Astrocyte of the cerebellum (primary cell): ENCODE data around the gene SELENBP1.

Experiments used
- DNase-seq: peaks from one replicate; pipeline ENCODE4 v3.0.0-alpha.2; 2011; ENCODE audit warnings: low read depth
- H3K4me3 ChIP-seq: 2 replicates; pipeline ENCODE4 v1.5.1; 2011; ENCODE audit warnings: mild to moderate bottlenecking, low read depth, low read length, moderate library complexity
- CTCF ChIP-seq: IDR thresholded peaks from 2 replicates; pipeline ENCODE4 v1.5.1; 2012; ENCODE audit warnings: low read length, low read depth, moderate library complexity, mild to moderate bottlenecking; ENCODE audit errors: missing control alignments
- in situ Hi-C: cut with HindIII; loops from 2 replicates; pipeline ENCODE4 v1.10.0; 2017; ENCODE audit warnings: low sequenced_read_pairs

SELENBP1 gene

GRCh38 chr1:151324390-151324930 lies 48.0 kb downstream of the SELENBP1 start:
- no peak overlapping the region for H3K4me3 ChIP-seq
- TF ChIP-seq CTCF = no peak
- no peak for DNase-seq
- in situ Hi-C loops = no loop called here

GRCh38 chr1:151318975-151319374 lies 53.5 kb downstream of the SELENBP1 start:
- in situ Hi-C loops = no loop called here
- TF ChIP-seq CTCF = no peak

GRCh38 chr1:151315565-151316235 lies 56.8 kb downstream of the SELENBP1 start:
- no peak overlapping the region for H3K4me3 ChIP-seq
- DNase-seq = no peak
- no peak for TF ChIP-seq CTCF
- in situ Hi-C loops = no loop called here

More at GRCh38 chr1:151318975-151319374, 53.5 kb downstream of the SELENBP1 start:
- H3K4me3 ChIP-seq = no peak overlapping the region
- no peak for DNase-seq
